ENCODE data around the gene CAPN9.

CAPN9 gene

GRCh38 chr1:230833511-230833910 lies 86.3 kb downstream of the CAPN9 start:
- TF ChIP-seq CTCF (IDR thresholded peaks at IDR 0.05; ENCODE audit: low read depth, low read length, missing control alignments): no peak
- no peak for DNase-seq (ENCODE audit: extremely low read depth, low read depth)

GRCh38 chr1:230834292-230834691 lies 87.1 kb downstream of the CAPN9 start:
- H3K4me3 ChIP-seq (replicated peaks; ENCODE audit: low read depth, low read length): no peak overlapping the region
- DNase-seq (ENCODE audit: extremely low read depth, low read depth): no peak
- TF ChIP-seq CTCF (IDR thresholded peaks at IDR 0.05; ENCODE audit: low read depth, low read length, missing control alignments): no peak

More at GRCh38 chr1:230833511-230833910, 86.3 kb downstream of the CAPN9 start:
- H3K4me3 ChIP-seq (replicated peaks; ENCODE audit: low read depth, low read length): no peak overlapping the region

GRCh38 chr1:230836347-230836746 lies 89.2 kb downstream of the CAPN9 start:
- DNase-seq (ENCODE audit: extremely low read depth, low read depth): no peak
- no peak for TF ChIP-seq CTCF (IDR thresholded peaks at IDR 0.05; ENCODE audit: low read depth, low read length, missing control alignments)
- H3K4me3 ChIP-seq (replicated peaks; ENCODE audit: low read depth, low read length): no peak overlapping the region

- no peak for TF ChIP-seq CTCF (IDR thresholded peaks at IDR 0.05; ENCODE audit: low read depth, low read length, missing control alignments)
- no peak overlapping the region for H3K4me3 ChIP-seq (replicated peaks; ENCODE audit: low read depth, low read length)
- DNase-seq (ENCODE audit: extremely low read depth, low read depth): no peak
These were observed 89.6 kb downstream of the CAPN9 start for GRCh38 chr1:230836793-230837192.

GRCh38 chr1:230839173-230839572 lies 92.0 kb downstream of the CAPN9 start:
- no peak for TF ChIP-seq CTCF (IDR thresholded peaks at IDR 0.05; ENCODE audit: low read depth, low read length, missing control alignments)
- H3K4me3 ChIP-seq (replicated peaks; ENCODE audit: low read depth, low read length): no peak overlapping the region
- DNase-seq (ENCODE audit: extremely low read depth, low read depth): no peak

GRCh38 chr1:230842801-230843200 lies 95.6 kb downstream of the CAPN9 start:
- no peak overlapping the region for H3K4me3 ChIP-seq (replicated peaks; ENCODE audit: low read depth, low read length)
- TF ChIP-seq CTCF (IDR thresholded peaks at IDR 0.05; ENCODE audit: low read depth, low read length, missing control alignments): no peak
- DNase-seq (ENCODE audit: extremely low read depth, low read depth): no peak

All from HFF-Myc (cell line).